SK-N-SH treated with all-trans-retinoic acid at 6 μM for 48 hours (cell line): ENCODE data around the gene GRIA4.

ENCODE experiments used
- ATAC-seq: fragments of 200-7000 bp; cut with Tn5 transposase; 3 replicates; pipeline ENCODE4 v1.9.1; 2020; ENCODE audit warnings: mild to moderate bottlenecking, moderate library complexity
- ARNTL ChIP-seq: fragments of 450-650 bp; formaldehyde crosslinking; IDR thresholded peaks from 2 replicates; pipeline ENCODE4 v1.5.0; 2020; ENCODE audit warnings: low read depth, mild to moderate bottlenecking, moderate library complexity, borderline replicate concordance
- BACH2 ChIP-seq: fragments of 250-450 bp; sonication (Bioruptor Pico); IDR thresholded peaks from 2 replicates; pipeline ENCODE4 v1.9.0; 2021; ENCODE audit warnings: mild to moderate bottlenecking, borderline replicate concordance
- CREB5 ChIP-seq: fragments of 250-450 bp; sonication (Bioruptor Pico); IDR thresholded peaks from 2 replicates; pipeline ENCODE4 v1.5.1; 2020; ENCODE audit warnings: low read depth, mild to moderate bottlenecking, moderate library complexity
- CSDC2 ChIP-seq: fragments of 250-450 bp; sonication (Bioruptor Pico); IDR thresholded peaks from 2 replicates; pipeline ENCODE4 v1.5.0; 2020; ENCODE audit warnings: mild to moderate bottlenecking, moderate library complexity
- CSRNP3 ChIP-seq: fragments of 250-450 bp; sonication (Bioruptor Pico); IDR thresholded peaks from 2 replicates; pipeline ENCODE4 v1.5.1; 2021; ENCODE audit warnings: mild to moderate bottlenecking, moderate library complexity
- GLIS3 ChIP-seq: fragments of 250-450 bp; sonication (Bioruptor Pico); IDR thresholded peaks from 2 replicates; pipeline ENCODE4 v1.5.0; 2020; ENCODE audit warnings: mild to moderate bottlenecking, moderate library complexity
- OSR1 ChIP-seq: fragments of 250-450 bp; sonication (Bioruptor Pico); IDR thresholded peaks from 2 replicates; pipeline ENCODE4 v1.8.0; 2022; ENCODE audit warnings: moderate library complexity, mild to moderate bottlenecking, inconsistent platforms
- POU6F1 ChIP-seq: fragments of 250-450 bp; sonication (Bioruptor Pico); IDR thresholded peaks from 2 replicates; pipeline ENCODE4 v1.8.0; 2021; ENCODE audit warnings: low read depth, mild to moderate bottlenecking, moderate library complexity, borderline replicate concordance
- PPARA ChIP-seq: fragments of 250-450 bp; sonication (Bioruptor Pico); IDR thresholded peaks from 2 replicates; pipeline ENCODE4 v1.5.0; 2020; ENCODE audit warnings: mild to moderate bottlenecking, borderline replicate concordance
- RARB ChIP-seq: fragments of 250-450 bp; sonication (Bioruptor Pico); IDR thresholded peaks from 2 replicates; pipeline ENCODE4 v1.8.0; 2021; ENCODE audit warnings: mild to moderate bottlenecking, moderate library complexity
- TCF4 ChIP-seq: fragments of 250-450 bp; sonication (Bioruptor Pico); IDR thresholded peaks from 2 replicates; pipeline ENCODE4 v1.8.0; 2021; ENCODE audit warnings: mild to moderate bottlenecking, moderate library complexity, borderline replicate concordance
- TOX ChIP-seq: fragments of 250-450 bp; sonication (Bioruptor Pico); IDR thresholded peaks from 2 replicates; pipeline ENCODE4 v1.8.0; 2021; ENCODE audit warnings: mild to moderate bottlenecking, moderate library complexity, borderline replicate concordance
- TSHZ2 ChIP-seq: fragments of 250-450 bp; sonication (Bioruptor Pico); IDR thresholded peaks from 2 replicates; pipeline ENCODE4 v1.5.0; 2020; ENCODE audit warnings: mild to moderate bottlenecking, moderate library complexity
- ZC3H10 ChIP-seq: fragments of 250-450 bp; sonication (Bioruptor Pico); IDR thresholded peaks from 2 replicates; pipeline ENCODE4 v1.5.1; 2021; ENCODE audit warnings: mild to moderate bottlenecking, moderate library complexity
- ZFP3 ChIP-seq: fragments of 250-450 bp; sonication (Bioruptor Pico); IDR thresholded peaks from 2 replicates; pipeline ENCODE4 v1.5.0; 2020; ENCODE audit warnings: mild to moderate bottlenecking, moderate library complexity
- ZFP30 ChIP-seq: fragments of 450-650 bp; formaldehyde crosslinking; IDR thresholded peaks from 2 replicates; pipeline ENCODE4 v1.5.0; 2022; ENCODE audit warnings: mild to moderate bottlenecking, moderate library complexity
- ZNF70 ChIP-seq: fragments of 450-650 bp; formaldehyde crosslinking; IDR thresholded peaks from 2 replicates; pipeline ENCODE4 v1.5.0; 2020; ENCODE audit warnings: mild to moderate bottlenecking, moderate library complexity
- ZNF8 ChIP-seq: fragments of 450-650 bp; formaldehyde crosslinking; IDR thresholded peaks from 2 replicates; pipeline ENCODE4 v1.5.0; 2020; ENCODE audit warnings: mild to moderate bottlenecking, moderate library complexity

GRIA4 gene

GRCh38 chr11:105799728-105800462, 190.0 kb downstream of the GRIA4 start:
- no peak for TF ChIP-seq ARNTL
- TF ChIP-seq CSRNP3 (CRISPR knock-in tag): no peak
- no peak for TF ChIP-seq OSR1 (CRISPR knock-in tag)
- no peak for TF ChIP-seq ZNF8
- no peak for TF ChIP-seq ZFP3 (CRISPR knock-in tag)
- no peak for TF ChIP-seq ZC3H10 (CRISPR knock-in tag)
- no peak for TF ChIP-seq TCF4
- TF ChIP-seq GLIS3 (CRISPR knock-in tag): no peak
- TF ChIP-seq TOX: no peak
- TF ChIP-seq BACH2 (CRISPR knock-in tag): no peak
- TF ChIP-seq CREB5: no peak
- no peak for TF ChIP-seq POU6F1
- no peak for TF ChIP-seq RARB
- ATAC-seq: no peak

GRCh38 chr11:105802390-105802789, 192.5 kb downstream of the GRIA4 start:
- ATAC-seq: no peak
- TF ChIP-seq ARNTL (no peak), CSDC2 (no peak), ZNF70 (no peak), TOX (no peak), PPARA (CRISPR knock-in tag) (no peak), TSHZ2 (CRISPR knock-in tag) (no peak), ZFP3 (CRISPR knock-in tag) (no peak), RARB (no peak), POU6F1 (no peak), TCF4 (no peak), CREB5 (no peak), OSR1 (CRISPR knock-in tag) (no peak)
- TF ChIP-seq, all 23 proteins: peak for 0

GRCh38 chr11:105811242-105811641, 201.4 kb downstream of the GRIA4 start:
- no peak for ATAC-seq
- no peak for TF ChIP-seq OSR1 (CRISPR knock-in tag)
- TF ChIP-seq ZNF8: no peak
- no peak for TF ChIP-seq TCF4
- TF ChIP-seq POU6F1: no peak
- no peak for TF ChIP-seq ZFP30 (CRISPR knock-in tag)
- no peak for TF ChIP-seq TSHZ2 (CRISPR knock-in tag)
- no peak for TF ChIP-seq RARB
- TF ChIP-seq BACH2 (CRISPR knock-in tag): no peak
- no peak for TF ChIP-seq TOX
- TF ChIP-seq ZFP3 (CRISPR knock-in tag): no peak
- TF ChIP-seq ARNTL: no peak
- TF ChIP-seq CREB5: no peak
